Head of caudate nucleus (tissue), 42 donors: ENCODE data around the gene ATP6V1A.

Source experiments
- DNase-seq, 42 donors: peaks; one replicate each; pipeline versions ENCODE4 v3.0.0 to v3.0.0-alpha.2; 2020 to 2021; ENCODE audit warnings: mixed read lengths in 7 of 42
- intact Hi-C: fragments of 100-400 bp; cut with DNase I; formaldehyde crosslinking; loops from one replicate; pipeline ENCODE4 v1.15.0; 2022

Gene ATP6V1A

DNA sequence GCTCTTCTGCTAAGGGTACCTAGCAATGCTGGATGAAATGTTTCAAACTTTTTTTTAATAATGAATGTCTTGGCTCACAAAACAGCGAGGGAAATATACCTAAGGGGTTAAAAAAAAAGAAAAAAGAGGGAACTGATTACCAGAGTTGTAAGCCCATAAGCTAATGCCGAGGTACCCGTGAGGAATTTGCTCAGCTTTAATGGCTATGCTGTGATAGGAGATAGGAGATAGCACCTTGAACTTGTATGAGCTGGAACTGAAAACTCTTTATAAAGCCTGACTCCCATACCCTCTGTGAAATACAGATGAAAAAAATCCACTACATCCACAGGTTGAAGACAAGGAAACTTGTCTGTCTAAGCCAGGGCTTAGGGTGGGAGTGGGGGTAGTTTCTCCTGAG is 105.7 kb downstream of the ATP6V1A start:
- intact Hi-C loops = no loop called here
- no peak for DNase-seq
